Loucy (cell line): ENCODE results near the gene CNOT6.

Source experiments
- H2AFZ ChIP-seq: fragments of 200-600 bp; sonication (generic); 2 replicates; pipeline ENCODE4 v1.6.0; 2016; ENCODE audit warnings: antibody characterized with exemption, mild to moderate bottlenecking, low read length, moderate library complexity
- H3F3A ChIP-seq: fragments of 200-600 bp; 2 replicates; pipeline ENCODE4 v1.6.0; 2016; ENCODE audit warnings: antibody characterized with exemption, low read depth, mild to moderate bottlenecking
- H3K27me3 ChIP-seq: fragments of 200-600 bp; sonication (generic); 2 replicates; pipeline ENCODE4 v1.6.1; 2014; ENCODE audit warnings: low read length, mild to moderate bottlenecking; ENCODE audit not compliant: insufficient read depth, poor library complexity, severe bottlenecking
- H3K36me3 ChIP-seq: fragments of 200-600 bp; sonication (generic); 2 replicates; pipeline ENCODE4 v1.6.1; 2016; ENCODE audit warnings: low read length; ENCODE audit not compliant: insufficient read depth
- H3K4me1 ChIP-seq: fragments of 200-600 bp; sonication (generic); 2 replicates; pipeline ENCODE4 v1.5.1; 2014; ENCODE audit warnings: low read length, mild to moderate bottlenecking; ENCODE audit not compliant: insufficient read depth, poor library complexity, severe bottlenecking
- H3K4me2 ChIP-seq: fragments of 200-600 bp; sonication (generic); 2 replicates; pipeline ENCODE4 v1.6.0; 2014; ENCODE audit warnings: antibody characterized with exemption, low read length, low read depth, mild to moderate bottlenecking; ENCODE audit not compliant: poor library complexity, severe bottlenecking
- H3K4me3 ChIP-seq: fragments of 200-600 bp; sonication (generic); 2 replicates; pipeline ENCODE4 v1.5.1; 2014; ENCODE audit warnings: low read length, mild to moderate bottlenecking, mixed read lengths; ENCODE audit not compliant: poor library complexity, severe bottlenecking
- H3K79me2 ChIP-seq: fragments of 200-600 bp; sonication (generic); 2 replicates; pipeline ENCODE4 v1.6.1; 2014; ENCODE audit warnings: low read length; ENCODE audit not compliant: insufficient read depth
- H3K9ac ChIP-seq: fragments of 200-600 bp; sonication (generic); 2 replicates; pipeline ENCODE4 v1.6.0; 2014; ENCODE audit warnings: mild to moderate bottlenecking, low read depth, low read length, moderate library complexity; ENCODE audit not compliant: poor library complexity, severe bottlenecking
- H3K9me2 ChIP-seq: fragments of 200-600 bp; sonication (generic); replicated peaks from 2 replicates; pipeline ENCODE4 v1.6.1; 2016; ENCODE audit warnings: low read depth, low read length, mixed read lengths
- H3K9me3 ChIP-seq: fragments of 200-600 bp; sonication (generic); 2 replicates; pipeline ENCODE4 v1.6.1; 2014; ENCODE audit warnings: mild to moderate bottlenecking, antibody characterized with exemption, low read length, low read depth; ENCODE audit not compliant: insufficient read depth
- H4K20me1 ChIP-seq: fragments of 200-600 bp; sonication (generic); 2 replicates; pipeline ENCODE4 v1.6.0; 2014; ENCODE audit warnings: antibody characterized with exemption, low read length, mild to moderate bottlenecking; ENCODE audit not compliant: insufficient read depth, poor library complexity, severe bottlenecking
- CTCF ChIP-seq: fragments of 200-600 bp; sonication (generic); conservative IDR thresholded peaks from 2 replicates; pipeline ENCODE4 v1.5.1; 2014; ENCODE audit warnings: mild to moderate bottlenecking, antibody characterized with exemption, low read length
- EZH2phosphoT487 ChIP-seq: fragments of 200-600 bp; IDR thresholded peaks from 2 replicates; pipeline ENCODE4 v1.6.1; 2018; ENCODE audit warnings: antibody characterized with exemption, mild to moderate bottlenecking, moderate library complexity, borderline replicate concordance

Gene CNOT6

DNA sequence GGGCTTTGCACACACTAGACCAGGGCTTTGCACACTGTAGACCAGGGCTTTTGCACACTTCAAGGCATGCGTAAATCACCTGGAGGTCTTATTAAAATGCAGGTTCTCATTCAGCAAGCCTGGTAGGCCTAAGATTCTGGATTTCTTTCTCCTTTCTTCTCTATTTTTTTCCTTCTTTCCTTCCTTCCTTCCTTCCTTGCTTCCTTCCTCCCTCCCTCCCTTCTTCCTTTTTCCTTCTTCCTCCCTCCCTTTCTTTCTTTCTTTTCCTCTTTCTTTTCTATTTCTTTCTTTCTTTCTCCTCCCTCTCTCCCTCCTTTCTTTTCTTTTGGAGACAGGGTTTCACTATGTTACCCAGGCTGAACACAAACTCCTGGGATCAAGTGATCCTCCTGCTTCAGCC, 24.3 kb upstream of the CNOT6 start:
- Histone ChIP-seq H3K9me2 (no peaks in the 10 kb centered on the region), H3K4me1 (no peaks in the 10 kb centered on the region), H3K4me3 (no peak overlapping the region), H4K20me1 (no peaks in the 10 kb centered on the region), H3K9ac (no peak overlapping the region), H3K9me3 (no peaks in the 10 kb centered on the region), H3K36me3 (no peaks in the 10 kb centered on the region), H2AFZ (no peak overlapping the region), H3K4me2 (no peak overlapping the region), H3F3A (no peaks in the 10 kb centered on the region), H3K27me3 (no peaks in the 10 kb centered on the region), H3K79me2 (no peaks in the 10 kb centered on the region)
- no peak for TF ChIP-seq EZH2phosphoT487
- TF ChIP-seq CTCF = no peak

DNA sequence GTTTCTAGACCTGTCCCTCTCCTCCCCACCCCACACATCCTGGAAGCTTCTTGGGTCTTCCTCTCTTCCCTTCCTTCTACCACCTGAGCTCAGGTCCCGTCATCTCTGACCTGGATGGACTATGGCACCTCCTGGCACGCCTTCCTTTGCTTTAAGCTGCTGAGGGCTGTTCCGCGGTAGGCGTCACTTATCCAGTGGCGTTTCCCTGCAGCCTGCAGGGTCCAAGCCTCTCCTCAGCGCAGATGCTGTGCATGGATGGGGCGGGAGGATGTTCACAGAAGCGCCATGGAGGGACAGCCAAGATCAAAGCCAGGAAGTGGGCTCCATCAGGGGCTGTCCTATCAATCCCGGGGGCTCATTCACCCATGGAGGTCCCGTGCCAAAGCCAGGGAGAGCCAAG, 23.8 kb upstream of the CNOT6 start:
- H3K4me1 ChIP-seq = no peaks in the 10 kb centered on the region
- H3K9me2 ChIP-seq = no peaks in the 10 kb centered on the region
- H3K4me2 ChIP-seq = no peak overlapping the region
- no peak overlapping the region for H3K4me3 ChIP-seq
- H3K27me3 ChIP-seq = no peaks in the 10 kb centered on the region
- no peaks in the 10 kb centered on the region for H3K79me2 ChIP-seq
- no peak overlapping the region for H2AFZ ChIP-seq
- no peaks in the 10 kb centered on the region for H4K20me1 ChIP-seq
- no peaks in the 10 kb centered on the region for H3K36me3 ChIP-seq
- no peaks in the 10 kb centered on the region for H3F3A ChIP-seq
- no peak for TF ChIP-seq EZH2phosphoT487
- TF ChIP-seq CTCF = no peak
- no peak overlapping the region for H3K9ac ChIP-seq
- no peaks in the 10 kb centered on the region for H3K9me3 ChIP-seq

- Histone ChIP-seq H3K27me3 (no peaks in the 10 kb centered on the region), H3K9me2 (no peaks in the 10 kb centered on the region)
These were observed 23.1 kb upstream of the CNOT6 start for GRCh38 chr5:180470966-180471582.

More at GRCh38 chr5:180470966-180471582, 23.1 kb upstream of the CNOT6 start:
- Histone ChIP-seq H3K36me3 (no peaks in the 10 kb centered on the region), H2AFZ (no peak overlapping the region), H3K79me2 (no peaks in the 10 kb centered on the region), H3K4me3 (no peak overlapping the region), H3K9me3 (no peaks in the 10 kb centered on the region), H3K9ac (no peak overlapping the region), H4K20me1 (no peaks in the 10 kb centered on the region), H3K4me2 (no peak overlapping the region), H3K4me1 (no peaks in the 10 kb centered on the region), H3F3A (no peaks in the 10 kb centered on the region)
- TF ChIP-seq CTCF (peak; percentile 68), EZH2phosphoT487 (no peak)
